ENCODE data around the gene PER2.

- TF ChIP-seq, protein P1, sequence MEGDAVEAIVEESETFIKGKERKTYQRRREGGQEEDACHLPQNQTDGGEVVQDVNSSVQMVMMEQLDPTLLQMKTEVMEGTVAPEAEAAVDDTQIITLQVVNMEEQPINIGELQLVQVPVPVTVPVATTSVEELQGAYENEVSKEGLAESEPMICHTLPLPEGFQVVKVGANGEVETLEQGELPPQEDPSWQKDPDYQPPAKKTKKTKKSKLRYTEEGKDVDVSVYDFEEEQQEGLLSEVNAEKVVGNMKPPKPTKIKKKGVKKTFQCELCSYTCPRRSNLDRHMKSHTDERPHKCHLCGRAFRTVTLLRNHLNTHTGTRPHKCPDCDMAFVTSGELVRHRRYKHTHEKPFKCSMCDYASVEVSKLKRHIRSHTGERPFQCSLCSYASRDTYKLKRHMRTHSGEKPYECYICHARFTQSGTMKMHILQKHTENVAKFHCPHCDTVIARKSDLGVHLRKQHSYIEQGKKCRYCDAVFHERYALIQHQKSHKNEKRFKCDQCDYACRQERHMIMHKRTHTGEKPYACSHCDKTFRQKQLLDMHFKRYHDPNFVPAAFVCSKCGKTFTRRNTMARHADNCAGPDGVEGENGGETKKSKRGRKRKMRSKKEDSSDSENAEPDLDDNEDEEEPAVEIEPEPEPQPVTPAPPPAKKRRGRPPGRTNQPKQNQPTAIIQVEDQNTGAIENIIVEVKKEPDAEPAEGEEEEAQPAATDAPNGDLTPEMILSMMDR (IDR thresholded peaks at IDR 0.05): no peak
- TF ChIP-seq POLR2A (IDR thresholded peaks at IDR 0.05): no peak
Observed at GRCh38 chr2:238256111-238256510, 32.3 kb downstream of the PER2 start.
